ENCODE results near the gene PHF3. TPM values are rescaled to one million over a fixed set of nuclear protein-coding genes. Genes with fewer than 3 reads are reported as not detected.

Gene PHF3
- total RNA-seq, 1 experiment from 2014 or later = 66.6 TPM

DNA sequence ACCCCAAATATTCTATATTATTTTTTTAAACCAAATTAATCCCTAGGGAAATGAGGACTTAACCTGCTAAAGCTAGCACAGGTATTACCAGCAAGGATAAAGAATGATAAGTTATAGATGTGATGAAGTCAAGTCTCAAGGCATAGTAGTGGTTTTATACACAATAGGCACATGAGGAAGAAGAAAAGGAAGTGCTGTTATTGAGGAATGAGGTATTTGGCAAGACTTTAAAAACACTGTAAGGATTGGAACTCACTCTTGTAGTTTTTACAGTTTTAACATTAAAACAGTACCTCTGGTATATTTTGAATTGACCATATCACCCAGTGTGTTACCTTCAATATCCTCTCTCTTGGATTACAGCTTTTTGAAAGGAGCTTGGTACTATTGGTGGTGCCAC, 54.6 kb downstream of the PHF3 start:
- no peaks in the 10 kb centered on the region for H3K4me1 Mint-ChIP-seq
- Histone ChIP-seq H3K23me2 (ENCODE audit: insufficient read length, low read depth, low read length, poor library complexity, severe bottlenecking) (no peaks in the 10 kb centered on the region), H2AFZ (ENCODE audit: low read length) (no peak overlapping the region), H4K8ac (replicated peaks; ENCODE audit: insufficient read length, low read depth, low read length) (no peak overlapping the region), H3K79me1 (ENCODE audit: insufficient read depth, low read depth, low read length, poor library complexity, severe bottlenecking) (no peaks in the 10 kb centered on the region), H4K20me1 (ENCODE audit: control insufficient read depth, insufficient read depth, insufficient read length) (no peaks in the 10 kb centered on the region), H3K4me1 (ENCODE audit: insufficient read depth, low read length) (no peaks in the 10 kb centered on the region), H2AK5ac (ENCODE audit: insufficient read length, low read length) (no peak overlapping the region), H3K79me2 (ENCODE audit: insufficient read depth, low read length) (no peaks in the 10 kb centered on the region; the same call in 1 of the 2 replicates), H2BK5ac (ENCODE audit: insufficient read length, low read length) (no peak overlapping the region), H3K9me3 (ENCODE audit: control insufficient read depth, low read depth, low read length) (no peaks in the 10 kb centered on the region), H3K4me2 (ENCODE audit: insufficient read depth, insufficient read length, low read length) (no peak overlapping the region), H3K14ac (ENCODE audit: insufficient read depth, low read length) (no peak overlapping the region), H3K23ac (ENCODE audit: insufficient read length, low read depth, low read length) (no peak overlapping the region), H3K27me3 (ENCODE audit: insufficient read depth, low read length) (no peaks in the 10 kb centered on the region), H2BK120ac (ENCODE audit: low read depth, low read length, poor library complexity, severe bottlenecking) (no peak overlapping the region), H2BK12ac (ENCODE audit: insufficient read length, low read depth, low read length) (no peak overlapping the region), H2BK20ac (ENCODE audit: low read depth, low read length, poor library complexity, severe bottlenecking) (no peak overlapping the region), H4K5ac (ENCODE audit: insufficient read length, low read depth, low read length) (no peak overlapping the region), H3K9ac (ENCODE audit: extremely low read depth, insufficient read length, low read length) (no peak overlapping the region), H3K4ac (ENCODE audit: low read depth, low read length) (no peak overlapping the region), H4K91ac (ENCODE audit: insufficient read length, low read depth, low read length) (no peak overlapping the region), H3K18ac (ENCODE audit: insufficient read length, low read depth, low read length) (no peak overlapping the region), H3T11ph (ENCODE audit: low read length) (no peak overlapping the region), H3K27ac (ENCODE audit: insufficient read length, low read depth, low read length) (no peak overlapping the region), H3K56ac (ENCODE audit: insufficient read length, low read depth, low read length) (no peak overlapping the region), H2BK15ac (ENCODE audit: low read depth, low read length) (no peak overlapping the region)
- H3K4me3 Mint-ChIP-seq = no peak overlapping the region
- no peak overlapping the region for H3K27ac Mint-ChIP-seq
- no peaks in the 10 kb centered on the region for H3K27me3 Mint-ChIP-seq (ENCODE audit: low read depth)
- DNase-seq = no peak
- H3K9me3 Mint-ChIP-seq = peaks cover 2 to 6% of the 10 kb centered on the region in 2 experiments; a peak in 2 of 5 replicates
- TF ChIP-seq, protein P1, sequence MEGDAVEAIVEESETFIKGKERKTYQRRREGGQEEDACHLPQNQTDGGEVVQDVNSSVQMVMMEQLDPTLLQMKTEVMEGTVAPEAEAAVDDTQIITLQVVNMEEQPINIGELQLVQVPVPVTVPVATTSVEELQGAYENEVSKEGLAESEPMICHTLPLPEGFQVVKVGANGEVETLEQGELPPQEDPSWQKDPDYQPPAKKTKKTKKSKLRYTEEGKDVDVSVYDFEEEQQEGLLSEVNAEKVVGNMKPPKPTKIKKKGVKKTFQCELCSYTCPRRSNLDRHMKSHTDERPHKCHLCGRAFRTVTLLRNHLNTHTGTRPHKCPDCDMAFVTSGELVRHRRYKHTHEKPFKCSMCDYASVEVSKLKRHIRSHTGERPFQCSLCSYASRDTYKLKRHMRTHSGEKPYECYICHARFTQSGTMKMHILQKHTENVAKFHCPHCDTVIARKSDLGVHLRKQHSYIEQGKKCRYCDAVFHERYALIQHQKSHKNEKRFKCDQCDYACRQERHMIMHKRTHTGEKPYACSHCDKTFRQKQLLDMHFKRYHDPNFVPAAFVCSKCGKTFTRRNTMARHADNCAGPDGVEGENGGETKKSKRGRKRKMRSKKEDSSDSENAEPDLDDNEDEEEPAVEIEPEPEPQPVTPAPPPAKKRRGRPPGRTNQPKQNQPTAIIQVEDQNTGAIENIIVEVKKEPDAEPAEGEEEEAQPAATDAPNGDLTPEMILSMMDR (conservative IDR thresholded peaks at IDR 0.05) = no peak
- H3K36me3 Mint-ChIP-seq (ENCODE audit: insufficient read depth in 1 of 3, low read depth in 3 of 3) = peaks cover 22 to 43% (median 36%) of the 10 kb centered on the region in 3 experiments

Measured in H9 (cell line).